Stimulated activated CD4-positive, alpha-beta T cell treated with anti-CD3 and anti-CD28 coated beads, Interleukin-15, amount 100 ng/mL, for 24 hours (primary cell): ENCODE data around the gene BTBD10.
"Not testable (repeated sequence)": the region's sequence is repeated elsewhere in the genome, so short reads cannot be mapped to it uniquely, and the experiment has no call there.

ENCODE experiments used
- DNase-seq: peaks from one replicate; pipeline ENCODE4 v3.0.0-alpha.2; 2020

Gene BTBD10

DNA sequence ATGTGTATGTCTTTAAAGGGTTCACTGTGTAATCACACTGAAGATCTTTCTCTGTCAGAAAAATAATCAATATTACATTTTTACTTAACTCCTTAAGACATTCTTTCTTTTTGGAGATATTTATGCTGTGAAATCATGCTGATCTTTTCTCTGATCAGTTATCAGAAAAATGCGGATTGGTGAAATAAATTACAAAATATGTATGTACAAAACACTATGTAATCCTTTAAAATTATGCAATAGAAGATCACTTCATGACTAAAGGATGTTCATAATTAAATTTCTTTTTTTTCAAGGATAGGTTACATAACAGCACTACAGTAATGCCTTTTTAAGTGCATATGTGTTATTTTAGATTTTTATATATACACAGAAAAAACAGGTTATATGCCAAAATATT, 24.7 kb downstream of the BTBD10 start:
- DNase-seq: no peak

DNA sequence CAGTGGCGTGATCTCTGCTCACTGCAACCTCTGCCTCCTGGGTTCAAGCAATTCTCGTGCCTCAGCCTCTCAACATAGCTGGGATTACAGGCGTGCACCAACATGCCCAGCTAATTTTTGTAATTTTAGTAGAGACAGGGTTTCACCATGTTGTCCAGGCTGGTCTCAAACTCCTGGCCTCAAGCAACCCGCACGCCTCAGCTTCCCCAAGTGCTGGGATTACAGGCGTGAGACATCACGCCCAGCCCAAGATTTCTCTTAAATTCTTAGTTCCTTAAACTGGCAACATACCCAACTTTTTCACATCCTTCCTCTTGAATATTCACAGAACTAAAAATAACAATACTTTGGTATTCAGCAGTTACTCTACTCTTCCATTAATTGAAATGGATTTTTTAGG, 26.2 kb downstream of the BTBD10 start:
- DNase-seq: not testable (repeated sequence)

DNA sequence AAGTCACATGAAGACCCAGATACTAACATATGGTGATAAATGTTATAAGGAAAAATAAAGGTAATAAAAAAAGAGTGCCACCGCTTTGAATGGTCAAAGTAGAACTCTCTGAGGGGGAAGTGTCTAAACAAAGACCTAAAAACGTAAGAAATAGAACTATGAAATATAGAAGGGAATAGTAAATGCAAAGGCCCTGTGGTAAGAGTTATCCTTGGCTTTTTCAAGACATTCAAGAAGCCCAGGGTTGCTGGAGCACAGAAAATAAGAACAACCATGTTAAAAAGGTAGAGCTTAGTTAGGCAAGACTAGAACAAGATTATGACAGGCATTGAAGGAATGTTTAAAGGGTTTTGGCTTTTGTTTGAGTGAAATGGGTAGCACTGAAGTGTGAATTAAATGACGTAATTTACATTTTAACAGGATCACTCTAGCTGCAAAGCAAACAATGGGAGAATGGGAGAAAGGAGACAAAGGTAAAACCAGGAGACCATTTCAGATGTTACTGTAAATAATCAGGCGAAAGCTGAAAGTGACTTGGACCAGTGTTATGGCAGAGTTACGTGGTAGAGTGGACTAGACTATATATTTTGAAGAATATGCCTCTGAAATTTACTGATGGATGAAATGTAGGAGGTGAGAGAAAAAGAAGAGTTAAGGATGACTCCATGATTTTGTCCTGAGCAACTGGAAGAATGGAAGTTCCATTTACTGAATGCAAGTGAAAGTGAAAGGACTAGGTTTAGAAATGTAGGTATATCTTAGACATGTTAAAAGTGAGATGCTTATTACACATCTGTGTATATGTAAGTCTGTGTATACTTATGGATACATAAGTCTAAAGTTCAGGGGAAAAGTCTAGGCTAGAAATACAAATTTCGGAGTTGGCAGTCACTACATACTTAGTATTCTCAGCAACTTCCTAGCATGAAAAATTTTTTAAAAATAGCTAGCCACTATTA, 28.5 kb downstream of the BTBD10 start:
- no peak for DNase-seq

DNA sequence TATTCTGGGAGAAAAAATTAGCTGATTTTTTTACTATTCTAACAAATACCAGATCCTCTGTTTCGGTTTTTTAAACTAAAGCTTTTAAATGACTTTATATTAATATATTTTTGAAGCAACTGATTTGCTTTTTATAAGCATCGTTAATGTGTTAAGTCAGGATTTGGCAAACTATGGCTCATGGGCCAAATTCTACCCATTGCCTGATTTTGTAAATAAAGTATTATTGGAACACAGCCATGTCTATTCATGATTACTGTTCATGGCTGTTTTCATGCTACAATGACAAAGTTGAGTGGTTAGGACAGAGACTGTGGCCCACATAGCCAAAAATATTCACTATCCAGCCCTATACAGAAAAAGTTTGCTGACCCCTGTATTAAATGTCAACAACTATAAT, 29.6 kb downstream of the BTBD10 start:
- DNase-seq: no peak

DNA sequence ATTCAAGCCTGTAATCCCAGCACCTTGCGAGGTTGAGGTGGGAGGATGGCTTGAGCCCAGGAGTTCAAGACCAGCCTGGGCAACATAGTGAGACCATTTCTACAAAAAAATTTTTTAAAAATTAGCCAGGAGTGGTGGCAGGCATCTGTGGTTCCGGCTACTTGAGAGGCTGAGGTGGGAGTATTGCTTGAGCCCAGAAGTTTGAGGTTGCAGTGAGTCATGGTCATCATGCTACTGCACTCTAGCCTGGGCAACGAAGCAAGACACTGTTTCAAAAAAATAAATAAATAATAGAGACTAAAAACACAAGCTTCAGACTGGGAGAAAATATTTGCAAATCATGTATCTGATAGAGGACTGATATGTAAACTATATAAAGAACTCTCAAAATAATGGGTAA, 33.2 kb downstream of the BTBD10 start:
- no peak for DNase-seq

DNA sequence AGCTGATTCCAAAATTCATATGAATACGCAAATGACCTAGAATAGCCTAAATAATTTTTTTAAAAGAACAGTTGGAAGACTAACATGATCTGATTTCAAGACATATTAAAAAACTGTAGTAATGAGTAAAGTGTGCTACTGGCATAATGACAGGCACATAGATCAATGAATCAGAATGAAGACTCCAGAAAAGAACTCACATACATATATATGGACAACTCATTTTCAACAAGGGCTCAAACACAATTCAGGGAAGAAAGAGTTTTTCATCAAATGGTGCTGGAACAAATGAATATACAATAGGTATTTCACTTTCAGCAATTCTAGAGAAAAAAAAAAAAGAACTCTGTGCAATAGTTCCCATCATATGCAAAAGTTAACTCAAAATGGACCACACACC, 33.7 kb downstream of the BTBD10 start:
- no peak for DNase-seq

DNA sequence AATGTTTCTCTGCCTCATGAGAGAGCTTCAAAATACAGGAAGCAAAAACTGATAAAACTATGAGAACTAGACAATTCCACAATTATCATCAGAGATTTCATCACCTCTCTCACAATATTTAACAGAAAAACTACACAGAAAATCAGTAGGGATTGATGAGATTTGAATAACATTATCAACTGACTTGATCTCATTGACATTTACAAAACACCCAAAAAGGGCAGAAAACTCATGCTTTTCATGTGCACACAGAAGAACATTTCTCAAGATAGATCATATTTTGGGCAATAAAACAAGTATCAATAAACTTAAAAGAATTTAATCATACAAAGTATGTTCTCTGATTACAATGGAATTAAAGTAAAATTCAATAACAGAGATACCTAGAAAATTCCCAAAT, 35.6 kb downstream of the BTBD10 start:
- no peak for DNase-seq

DNA sequence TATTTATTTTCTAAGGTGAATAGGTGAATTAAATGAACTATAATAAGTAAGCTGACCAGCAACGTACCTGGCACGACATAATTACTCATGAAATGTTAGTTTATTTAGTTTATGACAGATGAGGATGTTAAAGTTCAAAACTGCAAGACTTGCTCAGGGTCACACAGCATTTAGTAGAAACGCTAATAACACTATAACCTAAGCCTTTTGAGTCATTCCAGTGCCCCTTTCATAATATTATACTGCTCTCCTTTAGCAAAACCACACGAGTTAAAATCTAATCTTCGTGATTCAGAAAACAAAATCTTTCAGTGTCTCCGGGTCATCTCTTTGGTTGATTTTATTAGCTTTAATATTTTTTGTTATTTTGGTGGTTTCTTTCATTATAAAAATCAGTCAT, 39.6 kb downstream of the BTBD10 start:
- no peak for DNase-seq

DNA sequence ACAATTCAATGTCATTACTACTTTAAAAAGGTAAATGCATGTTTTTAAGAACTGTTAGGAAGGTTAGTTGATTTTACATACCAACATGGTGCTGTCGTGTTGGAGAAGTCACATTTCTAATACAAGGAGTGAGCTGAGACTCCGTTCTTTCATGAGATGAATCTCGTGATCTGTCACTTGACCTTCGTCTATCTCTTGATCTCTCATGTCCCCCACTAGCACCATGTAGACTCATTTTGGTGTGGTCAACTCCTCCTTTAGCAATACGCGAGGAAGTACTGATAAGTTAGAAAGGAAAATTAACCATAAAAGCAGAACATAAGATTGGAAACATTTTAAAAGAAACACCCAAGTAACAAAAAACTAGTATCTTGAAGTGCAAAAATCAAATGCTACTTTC, 41.5 kb downstream of the BTBD10 start:
- DNase-seq: no peak

DNA sequence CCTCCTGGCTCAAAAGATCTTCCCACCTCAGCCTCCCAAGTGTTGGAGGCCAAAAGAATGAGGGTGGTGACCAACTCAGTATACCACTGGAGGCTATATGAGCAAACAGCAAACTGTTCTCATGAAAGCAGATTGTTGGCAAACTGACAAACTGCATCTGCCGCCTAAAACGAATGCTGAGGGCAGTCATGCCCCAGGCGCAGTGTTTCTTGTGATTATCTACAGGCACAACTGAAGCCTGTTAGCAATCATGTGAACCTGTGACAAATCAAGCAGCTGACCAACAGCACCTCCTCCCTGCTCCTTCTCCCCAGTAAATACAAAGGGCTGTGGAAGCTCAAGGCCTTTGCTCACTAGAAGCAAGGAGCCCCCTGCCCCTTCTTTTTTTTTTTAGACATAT, 47.8 kb downstream of the BTBD10 start:
- DNase-seq: no peak

DNA sequence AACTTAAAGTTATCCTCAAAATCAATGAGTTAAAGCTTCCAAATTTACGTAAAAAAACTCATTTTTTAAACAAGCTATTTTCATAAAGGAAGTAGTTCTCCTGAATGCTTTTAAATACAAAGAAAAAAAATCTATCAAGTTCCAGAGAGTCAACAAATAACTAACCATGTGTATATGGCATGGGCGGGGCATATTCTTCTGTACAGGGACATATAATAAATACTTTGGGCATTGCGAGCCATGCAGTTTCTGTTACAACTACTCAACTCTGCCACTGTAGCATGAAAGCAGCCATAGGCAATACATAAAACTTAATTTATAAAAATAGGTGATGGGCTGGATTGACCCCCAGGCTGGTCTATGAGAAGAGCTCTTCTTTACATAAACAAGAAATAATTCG, 57.8 kb downstream of the BTBD10 start:
- DNase-seq: no peak

DNA sequence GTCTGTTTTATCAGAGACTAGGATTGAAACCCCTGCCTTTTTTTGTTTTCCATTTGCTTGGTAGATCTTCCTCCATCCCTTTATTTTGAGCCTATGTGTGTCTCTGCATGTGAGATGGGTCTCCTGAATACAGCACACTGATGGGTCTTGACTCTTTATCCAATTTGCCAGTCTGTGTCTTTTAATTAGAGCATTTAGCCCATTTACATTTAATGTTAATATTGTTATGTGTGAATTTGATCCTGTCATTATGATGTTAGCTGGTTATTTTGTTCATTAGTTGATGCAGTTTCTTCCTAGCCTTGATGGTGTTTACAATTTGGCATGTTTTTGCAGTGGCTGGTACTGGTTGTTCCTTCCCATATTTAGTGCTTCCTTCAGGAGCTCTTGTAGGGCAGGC, 64.7 kb downstream of the BTBD10 start:
- not testable (repeated sequence) for DNase-seq

DNA sequence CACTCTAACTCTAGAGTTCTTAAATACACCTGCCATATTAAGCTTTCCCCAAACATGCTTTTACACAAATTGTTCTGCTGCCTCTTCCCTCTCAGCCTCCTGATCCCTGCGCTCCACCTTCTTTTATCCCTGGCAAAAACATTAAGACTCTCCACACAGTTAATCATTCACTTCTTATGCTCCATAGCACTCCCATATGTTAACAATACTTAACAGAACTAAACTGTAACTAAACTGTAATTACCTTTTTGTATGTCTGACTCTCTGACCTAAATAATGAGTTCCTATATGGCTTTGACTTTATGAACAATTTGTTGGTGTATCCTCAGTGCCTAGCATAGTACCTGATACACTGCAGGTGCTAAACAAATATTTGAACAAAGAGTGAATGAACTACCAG, 71.8 kb downstream of the BTBD10 start:
- no peak for DNase-seq

DNA sequence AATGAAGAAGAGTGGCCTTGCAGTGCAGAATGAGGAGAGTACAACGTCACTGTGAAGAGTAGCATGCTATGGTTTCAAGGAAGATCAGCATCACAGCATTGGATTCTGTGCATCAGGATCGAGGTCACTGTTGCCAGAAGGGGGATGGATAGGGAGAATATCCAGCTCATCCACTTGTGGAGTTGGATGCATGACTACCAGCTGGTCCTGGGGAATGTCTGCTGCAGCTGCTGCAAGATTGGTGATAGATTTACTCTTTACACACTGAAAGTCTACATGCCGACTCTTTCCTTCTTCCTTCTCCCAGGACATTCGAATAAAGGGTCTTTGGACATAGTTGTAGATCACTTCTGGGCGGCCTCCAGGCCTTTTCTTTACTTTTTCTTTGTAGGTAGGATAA, 74.3 kb downstream of the BTBD10 start:
- DNase-seq: no peak

DNA sequence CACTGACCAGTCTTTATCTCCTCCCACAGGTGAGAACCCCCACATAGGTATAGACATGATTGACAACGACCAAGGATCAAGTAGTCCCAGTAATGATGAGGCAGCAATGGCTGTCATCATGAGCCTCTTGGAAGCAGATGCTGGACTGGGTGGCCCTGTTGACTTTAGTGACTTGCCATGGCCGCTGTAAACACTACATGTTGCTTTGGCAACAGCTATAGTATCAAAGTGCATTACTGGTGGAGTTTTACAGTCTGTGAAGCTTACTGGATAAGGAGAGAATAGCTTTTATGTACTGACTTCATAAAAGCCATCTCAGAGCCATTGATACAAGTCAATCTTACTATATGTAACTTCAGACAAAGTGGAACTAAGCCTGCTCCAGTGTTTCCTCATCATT, 76.5 kb downstream of the BTBD10 start:
- DNase-seq: no peak

DNA sequence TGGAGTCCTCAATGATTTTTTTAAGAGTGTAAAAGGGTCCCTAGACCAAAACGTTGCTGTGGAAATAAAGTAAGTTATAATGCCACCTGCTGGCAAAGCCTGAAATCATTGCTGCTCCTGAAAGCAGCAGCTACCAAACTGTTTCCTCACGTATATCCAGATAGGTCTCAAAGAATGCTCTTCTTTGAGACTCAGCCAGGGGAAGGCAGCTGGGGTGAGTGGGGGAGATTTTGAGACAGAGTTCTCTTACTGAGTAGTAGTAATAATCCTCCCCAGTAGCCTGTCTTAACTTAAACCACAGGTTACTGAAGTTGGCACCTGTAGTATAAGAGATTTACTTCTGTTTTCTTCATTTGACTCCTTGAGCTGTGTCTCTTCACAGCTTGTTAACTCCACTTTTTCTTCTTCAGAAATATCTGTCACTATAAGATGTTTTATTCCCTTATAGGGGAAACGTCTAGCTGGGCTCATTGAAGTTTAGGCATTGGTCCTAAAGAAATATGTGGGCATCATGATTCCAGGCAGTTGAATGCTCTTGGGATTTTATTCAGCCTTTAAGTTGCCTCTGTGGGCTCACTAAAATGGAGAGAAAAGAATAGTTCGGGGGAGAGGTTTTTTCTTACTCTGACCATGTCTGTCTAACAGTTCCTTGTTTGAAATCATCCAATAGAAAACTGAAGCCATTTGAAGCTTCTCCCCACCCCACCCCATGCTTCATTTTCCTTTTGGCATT, 77.9 kb downstream of the BTBD10 start:
- DNase-seq: peak; percentile 37

DNA sequence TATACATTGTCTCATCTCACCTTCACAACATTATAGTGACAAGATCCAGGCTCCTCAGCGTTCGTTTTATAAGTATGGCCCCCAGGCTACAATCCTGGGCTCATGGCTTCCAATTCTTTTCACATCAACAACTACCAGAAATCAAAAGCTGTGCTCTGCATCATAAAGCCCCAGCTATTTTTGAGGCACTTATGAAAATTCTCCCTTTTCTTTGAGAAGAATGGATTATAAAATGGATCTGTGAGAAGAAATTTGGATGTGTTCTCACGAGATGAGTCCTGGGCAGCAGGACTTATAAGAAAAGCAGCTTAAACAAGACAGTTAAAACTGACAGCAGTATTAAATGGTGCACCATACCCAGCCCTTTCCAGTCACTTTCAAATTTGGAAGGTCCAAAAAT, 80.3 kb downstream of the BTBD10 start:
- no peak for DNase-seq

DNA sequence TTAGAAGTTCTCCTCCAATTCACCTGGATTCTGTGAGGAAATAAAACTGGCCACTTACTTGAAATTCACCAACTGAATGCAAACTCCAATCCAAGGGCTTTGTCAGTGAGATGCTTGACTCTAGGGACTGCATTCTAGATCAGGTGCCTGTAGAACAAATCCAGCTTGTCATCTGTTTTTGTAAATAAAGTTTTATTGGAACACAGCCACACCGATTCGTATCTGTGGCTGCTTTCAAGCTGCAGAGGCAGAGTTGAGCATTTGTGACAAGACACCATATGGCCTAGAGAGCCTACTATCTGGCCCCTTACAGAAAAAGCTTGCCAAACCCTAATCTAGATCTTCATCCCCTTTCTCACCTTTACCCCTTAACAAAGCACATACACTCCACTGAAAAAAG, 82.3 kb downstream of the BTBD10 start:
- DNase-seq: no peak

DNA sequence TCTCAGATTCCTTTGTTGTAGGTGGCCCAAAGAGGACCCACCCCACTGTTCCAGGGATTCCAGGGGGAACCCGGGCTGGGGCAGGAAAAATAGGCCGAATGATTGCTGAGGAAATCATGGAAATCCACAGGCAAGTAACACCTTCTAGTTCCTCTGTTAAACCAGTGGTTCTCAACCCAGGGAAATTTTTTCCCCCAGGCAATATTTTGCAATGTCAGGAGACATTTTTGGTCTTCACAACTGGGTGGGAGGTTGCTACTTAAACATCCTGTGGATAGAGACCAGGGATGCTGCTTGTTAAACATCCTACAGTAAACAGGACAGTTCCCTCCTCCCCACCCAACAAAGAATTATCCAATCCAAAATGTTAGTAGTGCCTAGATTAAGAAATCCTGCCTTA, 84.7 kb downstream of the BTBD10 start:
- no peak for DNase-seq

DNA sequence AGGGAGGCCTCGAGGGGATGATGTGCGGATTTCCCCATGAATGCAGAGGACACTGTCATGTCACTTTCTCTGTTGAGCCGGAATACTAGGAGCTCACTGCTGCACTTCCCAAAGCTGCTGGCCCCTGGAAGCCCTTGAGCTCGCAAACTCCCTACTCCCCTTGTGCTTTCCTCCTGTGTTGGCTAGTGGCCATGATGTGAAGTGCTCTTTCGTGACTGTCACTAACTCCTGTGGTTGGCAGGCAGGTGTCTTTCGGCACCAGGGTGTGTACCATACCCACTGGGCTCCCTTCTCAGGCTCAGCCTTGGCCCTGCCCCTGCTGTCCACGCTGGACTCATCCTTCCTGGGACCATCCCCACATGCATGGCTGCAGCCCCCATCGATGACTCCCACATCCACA, 86.2 kb downstream of the BTBD10 start:
- DNase-seq: no peak

DNA sequence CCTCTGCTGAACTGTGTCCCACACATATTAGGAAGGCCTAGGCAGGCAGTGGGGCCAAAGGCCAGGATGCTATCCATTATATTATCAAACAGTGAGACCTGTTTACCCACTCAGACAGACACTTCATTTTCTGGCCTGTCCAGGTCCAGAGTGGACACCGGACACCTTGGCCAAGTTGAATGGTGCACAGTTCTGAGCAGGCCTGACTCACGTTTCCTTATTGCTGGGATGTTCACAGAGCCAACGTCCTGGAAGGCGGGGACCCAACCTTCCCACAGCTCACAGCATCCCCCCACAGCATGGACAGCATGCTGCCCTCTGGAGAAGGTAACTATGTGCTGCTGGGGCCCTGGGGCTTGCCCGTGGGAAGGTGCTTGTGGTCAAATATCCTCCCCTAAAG, 86.6 kb downstream of the BTBD10 start:
- DNase-seq: no peak

DNA sequence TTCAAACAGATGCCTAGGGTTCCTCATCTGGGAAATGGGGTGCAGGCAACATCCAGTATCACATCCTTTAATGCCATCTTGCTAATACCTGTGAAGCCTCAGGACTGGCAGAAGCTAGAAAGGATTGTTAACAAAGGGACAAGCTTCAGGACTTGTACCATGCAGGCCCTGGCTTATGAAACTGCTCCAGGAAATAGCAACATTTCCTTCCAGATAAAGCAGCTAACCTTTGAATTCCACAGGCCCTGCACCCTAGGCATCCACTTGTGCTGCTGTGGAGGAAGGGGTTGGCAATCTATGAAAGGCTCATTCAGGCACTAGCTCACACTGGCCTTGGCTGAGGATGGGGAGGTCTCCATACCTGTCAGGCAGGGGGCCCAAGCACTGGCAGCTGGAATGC, 87.2 kb downstream of the BTBD10 start:
- DNase-seq: no peak

DNA sequence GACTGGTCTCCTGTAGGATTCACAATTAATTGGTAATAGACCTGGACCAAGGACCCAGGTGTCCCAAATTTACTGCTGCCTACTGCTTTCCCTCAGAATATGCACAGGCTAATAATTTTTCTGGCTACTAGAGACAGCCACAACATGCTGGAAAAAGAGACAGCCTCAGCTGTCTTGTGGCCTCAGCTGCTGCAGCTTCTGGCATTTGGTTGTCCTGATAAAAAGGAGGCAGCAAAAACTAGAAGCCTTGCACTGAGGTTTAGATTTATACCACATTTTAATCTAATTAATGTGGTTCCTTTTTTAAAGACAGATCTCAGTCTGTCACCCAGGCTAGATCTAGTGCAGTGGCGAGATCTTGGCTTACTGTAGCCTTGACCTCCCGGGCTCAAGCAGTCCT, 89.8 kb downstream of the BTBD10 start:
- DNase-seq: no peak

DNA sequence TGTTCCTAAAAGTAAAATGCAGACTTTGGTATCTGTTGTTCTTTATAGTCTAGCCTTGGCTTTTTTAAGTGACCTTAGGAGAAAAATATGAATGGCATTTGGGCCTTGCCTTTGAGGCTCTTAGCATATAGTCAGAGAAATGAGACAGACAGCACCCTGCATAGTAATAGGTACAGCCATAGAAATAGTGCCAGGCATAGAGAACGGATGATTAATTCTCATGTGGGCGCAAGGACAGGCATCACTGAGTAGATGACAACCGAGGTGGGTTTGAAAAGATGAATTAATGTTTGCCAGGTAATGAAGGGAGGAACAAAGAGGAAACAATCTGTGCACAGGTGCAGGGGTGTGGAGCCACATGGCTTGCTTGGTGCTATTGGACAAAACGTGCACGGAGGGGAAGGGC, 95.0 kb downstream of the BTBD10 start:
- DNase-seq: no peak
